Left lung (tissue), 10 donors: ENCODE results near the gene ZBED3. TPM values are rescaled to one million over a fixed set of nuclear protein-coding genes. Genes with fewer than 3 reads are reported as not detected.

Experiments used
- ATAC-seq: fragments of 200-7000 bp; cut with Tn5 transposase; one replicate; pipeline ENCODE4 v1.9.1; 2020; ENCODE audit warnings: moderate library complexity
- DNase-seq, 4 donors: peaks; one replicate each; pipeline ENCODE4 v3.0.0-alpha.2; 2013 to 2020
- H3K27ac ChIP-seq, 2 donors: fragments of 200-600 bp; sonication (generic) in 1 of 2; one replicate each; pipeline versions ENCODE4 v1.5.0 to v1.8.0; 2020 to 2021
- H3K27me3 ChIP-seq, 2 donors: fragments of 200-600 bp; sonication (generic) in 1 of 2; one replicate each; pipeline versions ENCODE4 v1.5.0 to v1.8.0; 2020 to 2021
- H3K36me3 ChIP-seq, 2 donors: fragments of 200-600 bp; sonication (generic) in 1 of 2; one replicate each; pipeline versions ENCODE4 v1.5.0 to v1.8.0; 2020 to 2021
- H3K4me1 ChIP-seq, 2 donors: fragments of 200-600 bp; one replicate each; pipeline ENCODE4 v1.8.0; 2021
- H3K4me3 ChIP-seq, 2 donors: fragments of 200-600 bp; sonication (generic) in 1 of 2; one replicate each; pipeline versions ENCODE4 v1.5.0 to v1.8.0; 2020 to 2021; ENCODE audit warnings: mild to moderate bottlenecking in 1 of 2
- H3K9me3 ChIP-seq, 2 donors: fragments of 200-600 bp; sonication (generic) in 1 of 2; one replicate each; pipeline versions ENCODE4 v1.5.0 to v1.8.0; 2020 to 2021
- CTCF ChIP-seq, 2 donors: fragments of 200-600 bp; sonication (generic) in 1 of 2; IDR thresholded peaks; one replicate each; pipeline versions ENCODE4 v1.5.0 to v1.8.0; 2021; ENCODE audit warnings: antibody characterized with exemption in 2 of 2
- intact Hi-C, 2 donors: fragments of 100-400 bp; cut with DNase I; formaldehyde crosslinking; loops; one replicate each; pipeline versions ENCODE4 v1.11.2 to v1.14.2; 2022
- polyA plus RNA-seq, 6 donors: library from polyadenylated mRNA; unstranded; fragments of 120-200 nt; gene quantifications; one replicate each; pipeline ENCODE4 v1.2.1, GENCODE V29; 2013; ENCODE audit not compliant: insufficient read length in 6 of 6
- total RNA-seq, 2 donors: library from RNA; stranded (reverse); fragmentation: NEBNext Ultra II Directional; extraction: Animal tissue kit (Norgen Biotek cat#: 25700); gene quantifications; one replicate each; pipeline ENCODE4 v1.2.1, GENCODE V29; 2021
- donor health status: DM: no; HTN: yes; CAD: no.
- donor health status: DM: no; HTN: no; CAD: no.

ZBED3 gene
- total and polyA plus RNA-seq, 8 donors: 11.9 to 32.4 (median 28.3) TPM

DNA sequence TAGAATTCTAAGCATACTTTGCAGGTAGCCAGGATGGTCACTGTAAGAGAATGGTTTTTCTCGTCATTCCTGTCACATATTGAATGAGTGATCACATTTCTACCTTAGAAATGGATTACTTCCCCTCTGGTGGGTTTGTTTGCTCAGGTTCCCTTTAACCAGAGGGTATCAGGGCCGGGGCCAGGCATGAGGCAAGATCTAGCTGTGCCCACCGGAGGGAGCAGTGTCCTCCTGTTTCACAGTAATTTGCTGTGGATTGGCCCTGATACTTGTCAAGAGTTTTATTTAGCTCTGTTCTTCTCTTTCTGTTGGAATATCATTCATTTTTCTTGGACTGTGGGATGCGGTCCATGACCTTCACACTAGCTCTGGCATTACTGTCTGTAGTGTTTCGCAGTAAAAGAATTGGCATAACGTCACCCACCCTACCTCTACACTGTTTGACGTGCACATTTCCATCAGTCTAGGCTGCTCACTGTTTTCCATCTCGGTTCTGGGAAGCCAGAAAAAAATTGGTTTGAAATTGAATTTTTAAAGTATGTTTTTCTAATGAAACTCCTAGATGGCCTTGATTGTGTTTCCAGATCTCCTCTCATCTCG lies 42.4 kb upstream of the ZBED3 start:
- Histone ChIP-seq H3K9me3 (no peaks in the 10 kb centered on the region), H3K4me3 (no peak overlapping the region), H3K4me1 (no peaks in the 10 kb centered on the region), H3K36me3 (no peaks in the 10 kb centered on the region), H3K27ac (no peak overlapping the region), H3K27me3 (no peaks in the 10 kb centered on the region)
- TF ChIP-seq CTCF (IDR thresholded peaks at IDR 0.05): no peak
- intact Hi-C loops: no loop called here
- peak; percentile 21 for ATAC-seq
- peak in 1 of 4 donors; percentile 30 for DNase-seq

GRCh38 chr5:77128411-77129061 lies 41.5 kb upstream of the ZBED3 start:
- no peaks in the 10 kb centered on the region for H3K27me3 ChIP-seq

DNA sequence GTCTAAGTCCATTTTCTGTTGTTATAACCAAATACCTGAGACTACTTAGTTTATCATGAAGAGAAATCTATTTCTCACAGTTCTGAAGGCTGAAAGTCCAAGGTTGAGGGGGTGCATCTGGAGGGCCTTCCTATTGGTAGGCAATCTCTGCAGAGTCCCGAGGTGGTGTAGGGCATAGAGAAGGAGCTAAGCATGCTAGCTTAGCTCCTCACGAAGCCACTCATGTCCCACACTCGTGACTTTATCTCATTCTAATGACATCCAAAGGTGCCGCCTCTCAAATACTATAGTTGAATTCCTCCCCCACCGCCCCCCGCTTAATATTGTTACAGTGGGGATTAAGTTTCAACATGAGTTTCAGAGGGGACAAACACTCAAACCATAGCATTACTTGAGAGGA lies 36.0 kb upstream of the ZBED3 start:
- no peak for TF ChIP-seq CTCF (IDR thresholded peaks at IDR 0.05)
- intact Hi-C loops: no loop called here
- DNase-seq (no peak), ATAC-seq (peak; percentile 84)
- no peaks in the 10 kb centered on the region for H3K27me3 ChIP-seq
- H3K36me3 ChIP-seq: no peaks in the 10 kb centered on the region
- H3K4me3 ChIP-seq: no peak overlapping the region
- no peak overlapping the region for H3K27ac ChIP-seq
- H3K4me1 ChIP-seq: no peaks in the 10 kb centered on the region
- no peaks in the 10 kb centered on the region for H3K9me3 ChIP-seq

More at GRCh38 chr5:77128411-77129061, 41.5 kb upstream of the ZBED3 start:
- Histone ChIP-seq H3K9me3 (no peaks in the 10 kb centered on the region), H3K4me3 (no peak overlapping the region), H3K36me3 (no peaks in the 10 kb centered on the region), H3K27ac (no peak overlapping the region), H3K4me1 (no peaks in the 10 kb centered on the region)
- intact Hi-C loops: no loop called here
- no peak for DNase-seq
- no peak for ATAC-seq
- TF ChIP-seq CTCF (IDR thresholded peaks at IDR 0.05): no peak

DNA sequence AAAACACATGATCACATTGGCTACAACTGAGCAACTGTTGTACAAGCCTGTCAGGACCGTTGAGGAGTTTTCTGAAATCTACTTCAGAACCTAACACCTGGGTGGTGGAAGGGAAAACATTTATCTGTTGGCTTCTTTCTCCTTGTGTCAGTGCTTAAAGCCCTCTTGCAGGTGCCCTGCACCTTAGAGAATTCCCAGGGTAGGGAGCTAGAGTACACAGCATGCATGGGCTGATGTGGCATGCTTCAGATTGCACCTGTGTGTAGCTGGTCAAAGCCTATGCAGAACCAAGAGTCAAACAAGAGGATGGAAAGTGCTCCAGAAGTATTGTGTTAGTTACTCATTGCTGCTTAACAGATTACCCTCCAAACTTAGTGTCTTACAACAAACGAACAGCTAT lies 33.6 kb upstream of the ZBED3 start:
- Histone ChIP-seq H3K27ac (no peak overlapping the region), H3K9me3 (no peaks in the 10 kb centered on the region), H3K36me3 (no peaks in the 10 kb centered on the region), H3K4me1 (no peaks in the 10 kb centered on the region), H3K4me3 (no peak overlapping the region), H3K27me3 (no peaks in the 10 kb centered on the region)
- ATAC-seq: no peak
- DNase-seq: no peak
- intact Hi-C loops: no loop called here
- TF ChIP-seq CTCF (IDR thresholded peaks at IDR 0.05): no peak

GRCh38 chr5:77120086-77120485 lies 33.0 kb upstream of the ZBED3 start:
- H3K27me3 ChIP-seq: no peaks in the 10 kb centered on the region
- intact Hi-C loops: no loop called here
- DNase-seq: no peak
- no peak for ATAC-seq
- no peak for TF ChIP-seq CTCF (IDR thresholded peaks at IDR 0.05)
- H3K27ac ChIP-seq: no peak overlapping the region
- no peaks in the 10 kb centered on the region for H3K9me3 ChIP-seq
- H3K36me3 ChIP-seq: no peaks in the 10 kb centered on the region
- no peak overlapping the region for H3K4me3 ChIP-seq
- H3K4me1 ChIP-seq: no peaks in the 10 kb centered on the region
